Skeletal muscle tissue (tissue), 4 donors: ENCODE results near the gene ACER3. TPM values are rescaled to one million over a fixed set of nuclear protein-coding genes. Genes with fewer than 3 reads are reported as not detected.
"Not testable (repeated sequence)": the region's sequence is repeated elsewhere in the genome, so short reads cannot be mapped to it uniquely, and the experiment has no call there.

Experiments
- H3K27ac ChIP-seq: one replicate; pipeline ENCODE4 v1.7.0; 2013; ENCODE audit warnings: mild to moderate bottlenecking, low read depth, low read length, inconsistent platforms
- H3K27me3 ChIP-seq, 3 donors: one replicate each; pipeline ENCODE4 v1.7.0; 2013; ENCODE audit warnings: low read length in 3 of 3; ENCODE audit not compliant: control insufficient read depth in 3 of 3, insufficient read depth in 3 of 3
- H3K36me3 ChIP-seq, 3 donors: one replicate each; pipeline ENCODE4 v1.7.0; 2013; ENCODE audit warnings: low read length in 3 of 3; ENCODE audit not compliant: control insufficient read depth in 3 of 3, insufficient read depth in 3 of 3
- H3K4me1 ChIP-seq, 3 donors: one replicate each; pipeline ENCODE4 v1.7.0; 2013; ENCODE audit warnings: low read length in 3 of 3, mild to moderate bottlenecking in 3 of 3; ENCODE audit not compliant: control insufficient read depth in 3 of 3, insufficient read depth in 3 of 3
- H3K4me3 ChIP-seq, 3 donors: one replicate each; pipeline ENCODE4 v1.7.0; 2013; ENCODE audit warnings: low read length in 3 of 3
- H3K9ac ChIP-seq, 3 donors: one replicate each; pipeline ENCODE4 v1.7.0; 2013; ENCODE audit warnings: low read length in 3 of 3, mild to moderate bottlenecking in 3 of 3, moderate library complexity in 2 of 3, low read depth in 1 of 3
- H3K9me3 ChIP-seq, 3 donors: one replicate each; pipeline ENCODE4 v1.7.0; 2013; ENCODE audit warnings: low read length in 3 of 3; ENCODE audit not compliant: control insufficient read depth in 3 of 3
- total RNA-seq: library from RNA; depleted of rRNA; stranded (reverse); fragments of >200 nt; gene quantifications from one replicate; pipeline ENCODE4 v1.2.3, GENCODE V29; 2014
- donor health status: Osteomylitis.

Gene ACER3
- total RNA-seq, 1 donor from 2014 or later: 7.3 TPM

GRCh38 chr11:76946223-76946622 lies 85.5 kb downstream of the ACER3 start:
- Histone ChIP-seq H3K27ac (no peak overlapping the region), H3K9me3 (no peaks in the 10 kb centered on the region), H3K36me3 (no peaks in the 10 kb centered on the region), H3K4me3 (no peak overlapping the region), H3K4me1 (no peaks in the 10 kb centered on the region), H3K27me3 (no peaks in the 10 kb centered on the region), H3K9ac (no peak overlapping the region)

- H3K9ac ChIP-seq: no peak overlapping the region
- H3K4me3 ChIP-seq: no peak overlapping the region
- no peak overlapping the region for H3K27ac ChIP-seq
- H3K4me1 ChIP-seq: no peaks in the 10 kb centered on the region
- no peaks in the 10 kb centered on the region for H3K9me3 ChIP-seq
- no peaks in the 10 kb centered on the region for H3K27me3 ChIP-seq
- H3K36me3 ChIP-seq: no peaks in the 10 kb centered on the region
Observed at GRCh38 chr11:76947190-76947589, 86.5 kb downstream of the ACER3 start.

- no peaks in the 10 kb centered on the region for H3K4me1 ChIP-seq
- no peak overlapping the region for H3K9ac ChIP-seq
- no peak overlapping the region for H3K4me3 ChIP-seq
- no peak overlapping the region for H3K27ac ChIP-seq
- no peaks in the 10 kb centered on the region for H3K27me3 ChIP-seq
- H3K9me3 ChIP-seq: no peaks in the 10 kb centered on the region
- H3K36me3 ChIP-seq: no peaks in the 10 kb centered on the region
Observed at GRCh38 chr11:76947800-76948199, 87.1 kb downstream of the ACER3 start.

GRCh38 chr11:76955459-76956114 lies 94.9 kb downstream of the ACER3 start:
- Histone ChIP-seq H3K9ac (no peak overlapping the region), H3K4me1 (no peaks in the 10 kb centered on the region), H3K27ac (no peak overlapping the region), H3K4me3 (no peak overlapping the region), H3K36me3 (peaks cover 0 to 1% (median 0%) of the 10 kb centered on the region in 3 donors), H3K9me3 (no peaks in the 10 kb centered on the region), H3K27me3 (no peaks in the 10 kb centered on the region)

- H3K27me3 ChIP-seq: no peaks in the 10 kb centered on the region
- peaks cover 0 to 6% (median 4%) of the 10 kb centered on the region in 3 donors for H3K36me3 ChIP-seq
- H3K4me1 ChIP-seq: no peaks in the 10 kb centered on the region
- no peak overlapping the region for H3K27ac ChIP-seq
- H3K9ac ChIP-seq: no peak overlapping the region
- H3K4me3 ChIP-seq: no peak overlapping the region
- H3K9me3 ChIP-seq: no peaks in the 10 kb centered on the region
Observed at GRCh38 chr11:76962583-76963416, 102.1 kb downstream of the ACER3 start.

- H3K27me3 ChIP-seq, H3K36me3 ChIP-seq: not testable (repeated sequence)
Observed at GRCh38 chr11:76963417-76964168, 102.9 kb downstream of the ACER3 start.

GRCh38 chr11:76972051-76972450 lies 111.3 kb downstream of the ACER3 start:
- H3K9me3 ChIP-seq: peaks cover 0 to 8% (median 0%) of the 10 kb centered on the region in 3 donors
- H3K36me3 ChIP-seq: no peaks in the 10 kb centered on the region
- H3K4me3 ChIP-seq: no peak overlapping the region
- no peaks in the 10 kb centered on the region for H3K27me3 ChIP-seq
- no peak overlapping the region for H3K27ac ChIP-seq
- no peaks in the 10 kb centered on the region for H3K4me1 ChIP-seq
- H3K9ac ChIP-seq: no peak overlapping the region

More at GRCh38 chr11:76963417-76964168, 102.9 kb downstream of the ACER3 start:
- not testable (repeated sequence) for H3K9ac ChIP-seq, H3K4me1 ChIP-seq, H3K27ac ChIP-seq, H3K9me3 ChIP-seq, H3K4me3 ChIP-seq

- Histone ChIP-seq H3K9me3 (peaks cover 0 to 8% (median 0%) of the 10 kb centered on the region in 3 donors), H3K27me3 (no peaks in the 10 kb centered on the region), H3K4me1 (peaks cover 0 to 3% (median 3%) of the 10 kb centered on the region in 3 donors), H3K9ac (no peak overlapping the region), H3K36me3 (no peaks in the 10 kb centered on the region), H3K4me3 (no peak overlapping the region), H3K27ac (no peak overlapping the region)
Observed at GRCh38 chr11:76974179-76974891, 113.6 kb downstream of the ACER3 start.

- H3K4me1 ChIP-seq: peaks cover 0 to 3% (median 3%) of the 10 kb centered on the region in 3 donors
- H3K27me3 ChIP-seq: no peaks in the 10 kb centered on the region
- no peak overlapping the region for H3K4me3 ChIP-seq
- no peak overlapping the region for H3K27ac ChIP-seq
- H3K9me3 ChIP-seq: peaks cover 0 to 7% (median 0%) of the 10 kb centered on the region in 3 donors
- no peak overlapping the region for H3K9ac ChIP-seq
- H3K36me3 ChIP-seq: no peaks in the 10 kb centered on the region
Observed at GRCh38 chr11:76975513-76975912, 114.8 kb downstream of the ACER3 start.
